Measurements from ENCODE around the gene TCERG1L.

The TCERG1L gene

DNA sequence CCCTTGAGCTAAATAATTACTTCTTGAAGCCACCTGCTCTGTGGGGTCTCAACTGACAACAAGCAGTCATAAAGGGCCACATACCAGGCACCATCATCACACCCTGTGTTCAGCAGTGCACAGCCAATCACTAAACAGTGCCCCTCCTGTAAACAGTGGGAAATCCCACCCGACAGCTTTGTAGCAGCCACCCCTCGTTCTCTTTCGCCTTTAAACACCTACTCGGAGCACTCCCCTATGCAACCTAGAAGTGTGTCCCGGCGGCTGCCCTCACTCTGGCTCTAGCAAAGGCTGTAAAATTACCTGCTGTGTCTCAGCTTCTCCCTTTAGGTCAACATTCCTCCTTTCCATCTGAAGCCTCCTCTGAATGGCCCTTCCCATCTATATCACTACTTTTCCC lies 111.9 kb downstream of the TCERG1L start:
- Histone ChIP-seq H3K4me2 (ENCODE audit: low read depth, low read length, poor library complexity, severe bottlenecking) (no peak overlapping the region), H2AFZ (ENCODE audit: low read depth, low read length, severe bottlenecking) (no peak overlapping the region), H3K36me3 (ENCODE audit: low read length) (no peaks in the 10 kb centered on the region), H3F3A (ENCODE audit: insufficient read depth) (no peaks in the 10 kb centered on the region), H3K27me3 (ENCODE audit: low read length) (no peaks in the 10 kb centered on the region), H3K4me3 (ENCODE audit: insufficient read depth, low read length, poor library complexity, severe bottlenecking) (no peak overlapping the region), H3K9ac (ENCODE audit: low read length) (no peak overlapping the region), H3K9me3 (ENCODE audit: insufficient read depth, low read length) (no peaks in the 10 kb centered on the region), H3K9me2 (replicated peaks; ENCODE audit: insufficient read depth, low read length) (no peaks in the 10 kb centered on the region), H4K20me1 (ENCODE audit: low read depth, low read length) (no peaks in the 10 kb centered on the region), H3K27ac (ENCODE audit: low read depth, low read length) (no peak overlapping the region), H3K79me2 (ENCODE audit: insufficient read depth, low read length) (no peaks in the 10 kb centered on the region)
- TF ChIP-seq, protein P1, sequence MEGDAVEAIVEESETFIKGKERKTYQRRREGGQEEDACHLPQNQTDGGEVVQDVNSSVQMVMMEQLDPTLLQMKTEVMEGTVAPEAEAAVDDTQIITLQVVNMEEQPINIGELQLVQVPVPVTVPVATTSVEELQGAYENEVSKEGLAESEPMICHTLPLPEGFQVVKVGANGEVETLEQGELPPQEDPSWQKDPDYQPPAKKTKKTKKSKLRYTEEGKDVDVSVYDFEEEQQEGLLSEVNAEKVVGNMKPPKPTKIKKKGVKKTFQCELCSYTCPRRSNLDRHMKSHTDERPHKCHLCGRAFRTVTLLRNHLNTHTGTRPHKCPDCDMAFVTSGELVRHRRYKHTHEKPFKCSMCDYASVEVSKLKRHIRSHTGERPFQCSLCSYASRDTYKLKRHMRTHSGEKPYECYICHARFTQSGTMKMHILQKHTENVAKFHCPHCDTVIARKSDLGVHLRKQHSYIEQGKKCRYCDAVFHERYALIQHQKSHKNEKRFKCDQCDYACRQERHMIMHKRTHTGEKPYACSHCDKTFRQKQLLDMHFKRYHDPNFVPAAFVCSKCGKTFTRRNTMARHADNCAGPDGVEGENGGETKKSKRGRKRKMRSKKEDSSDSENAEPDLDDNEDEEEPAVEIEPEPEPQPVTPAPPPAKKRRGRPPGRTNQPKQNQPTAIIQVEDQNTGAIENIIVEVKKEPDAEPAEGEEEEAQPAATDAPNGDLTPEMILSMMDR (IDR thresholded peaks at IDR 0.05; ENCODE audit: insufficient read depth, low read length, poor library complexity, severe bottlenecking): no peak
- TF ChIP-seq EZH2phosphoT487 (conservative IDR thresholded peaks at IDR 0.05; ENCODE audit: low read length): no peak

DNA sequence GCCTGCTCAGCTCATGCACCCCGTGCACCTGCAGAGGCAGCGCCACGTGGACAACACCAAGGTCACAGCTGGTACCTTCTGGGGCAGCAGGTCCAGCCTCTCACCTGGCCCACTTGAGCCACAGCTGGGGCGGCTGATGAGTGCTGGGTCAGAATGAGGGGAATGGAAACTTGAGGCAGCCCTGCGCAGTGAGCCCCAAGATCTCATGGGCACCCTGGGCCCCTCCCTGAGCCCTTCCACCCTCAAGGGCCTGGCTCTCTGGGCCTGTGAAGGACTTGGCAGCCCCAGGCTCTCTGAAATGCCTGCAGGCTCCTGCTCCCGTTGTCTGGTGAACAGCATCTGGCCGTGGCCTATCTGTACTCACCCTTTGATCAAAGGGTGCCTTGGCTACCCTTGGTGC lies 112.7 kb downstream of the TCERG1L start:
- no peak overlapping the region for H3K27ac ChIP-seq (ENCODE audit: low read depth, low read length)
- no peaks in the 10 kb centered on the region for H4K20me1 ChIP-seq (ENCODE audit: low read depth, low read length)
- TF ChIP-seq EZH2phosphoT487 (conservative IDR thresholded peaks at IDR 0.05; ENCODE audit: low read length): no peak
- TF ChIP-seq, protein P1 (IDR thresholded peaks at IDR 0.05; ENCODE audit: insufficient read depth, low read length, poor library complexity, severe bottlenecking): no peak
- H3K36me3 ChIP-seq (ENCODE audit: low read length): no peaks in the 10 kb centered on the region
- H3F3A ChIP-seq (ENCODE audit: insufficient read depth): no peaks in the 10 kb centered on the region
- H3K4me2 ChIP-seq (ENCODE audit: low read depth, low read length, poor library complexity, severe bottlenecking): no peak overlapping the region
- H3K4me3 ChIP-seq (ENCODE audit: insufficient read depth, low read length, poor library complexity, severe bottlenecking): no peak overlapping the region
- no peaks in the 10 kb centered on the region for H3K9me2 ChIP-seq (replicated peaks; ENCODE audit: insufficient read depth, low read length)
- no peak overlapping the region for H3K9ac ChIP-seq (ENCODE audit: low read length)
- H3K27me3 ChIP-seq (ENCODE audit: low read length): no peaks in the 10 kb centered on the region
- no peaks in the 10 kb centered on the region for H3K9me3 ChIP-seq (ENCODE audit: insufficient read depth, low read length)
- H2AFZ ChIP-seq (ENCODE audit: low read depth, low read length, severe bottlenecking): no peak overlapping the region
- H3K79me2 ChIP-seq (ENCODE audit: insufficient read depth, low read length): no peaks in the 10 kb centered on the region

DNA sequence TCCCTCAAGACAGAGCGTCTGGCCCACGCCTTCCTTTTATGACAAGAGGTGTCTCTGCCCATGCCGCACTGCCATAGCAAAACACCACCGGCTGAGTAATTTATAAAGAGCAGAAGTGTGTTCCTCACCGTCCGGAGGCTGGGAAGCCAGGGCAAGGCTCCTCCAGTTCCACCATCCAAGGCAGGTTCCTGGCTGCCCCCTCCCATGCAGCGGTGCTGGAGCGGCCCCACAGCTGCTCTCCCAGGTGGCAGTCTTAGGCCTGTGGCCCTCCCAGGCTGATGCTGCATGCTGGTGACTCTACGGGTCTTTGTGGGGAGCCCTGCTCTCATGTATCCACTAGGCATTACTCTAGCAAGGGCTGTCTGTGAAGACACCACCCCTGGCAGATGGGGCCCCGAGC lies 113.1 kb downstream of the TCERG1L start:
- no peak overlapping the region for H3K9ac ChIP-seq (ENCODE audit: low read length)
- H3K4me3 ChIP-seq (ENCODE audit: insufficient read depth, low read length, poor library complexity, severe bottlenecking): no peak overlapping the region
- H3K79me2 ChIP-seq (ENCODE audit: insufficient read depth, low read length): no peaks in the 10 kb centered on the region
- no peaks in the 10 kb centered on the region for H4K20me1 ChIP-seq (ENCODE audit: low read depth, low read length)
- no peak overlapping the region for H3K27ac ChIP-seq (ENCODE audit: low read depth, low read length)
- H3K9me2 ChIP-seq (replicated peaks; ENCODE audit: insufficient read depth, low read length): no peaks in the 10 kb centered on the region
- no peaks in the 10 kb centered on the region for H3F3A ChIP-seq (ENCODE audit: insufficient read depth)
- H3K36me3 ChIP-seq (ENCODE audit: low read length): no peaks in the 10 kb centered on the region
- H3K4me2 ChIP-seq (ENCODE audit: low read depth, low read length, poor library complexity, severe bottlenecking): no peak overlapping the region
- TF ChIP-seq, protein P1 (IDR thresholded peaks at IDR 0.05; ENCODE audit: insufficient read depth, low read length, poor library complexity, severe bottlenecking): no peak
- TF ChIP-seq EZH2phosphoT487 (conservative IDR thresholded peaks at IDR 0.05; ENCODE audit: low read length): no peak
- no peaks in the 10 kb centered on the region for H3K27me3 ChIP-seq (ENCODE audit: low read length)
- no peak overlapping the region for H2AFZ ChIP-seq (ENCODE audit: low read depth, low read length, severe bottlenecking)
- H3K9me3 ChIP-seq (ENCODE audit: insufficient read depth, low read length): no peaks in the 10 kb centered on the region

Measured in SU-DHL-6 (cell line).